Ishikawa (cell line): ENCODE results near the gene AGAP1.

Experiments used
- CEBPB ChIP-seq: IDR thresholded peaks from 2 replicates; pipeline ENCODE4 v1.6.1; 2012
- CREB1 ChIP-seq: IDR thresholded peaks from 2 replicates; pipeline ENCODE4 v1.6.1; 2012; ENCODE audit warnings: low read depth
- EGR1 ChIP-seq: IDR thresholded peaks from 2 replicates; pipeline ENCODE4 v1.6.1; 2012
- EP300 ChIP-seq: IDR thresholded peaks from 2 replicates; pipeline ENCODE4 v1.6.1; 2012; ENCODE audit warnings: borderline replicate concordance
- FOXM1 ChIP-seq: IDR thresholded peaks from 2 replicates; pipeline ENCODE4 v1.6.1; 2012; ENCODE audit warnings: low read depth, borderline replicate concordance
- MAX ChIP-seq: IDR thresholded peaks from 2 replicates; pipeline ENCODE4 v1.6.1; 2012
- NFIC ChIP-seq: IDR thresholded peaks from 2 replicates; pipeline ENCODE4 v1.6.1; 2012
- RAD21 ChIP-seq: IDR thresholded peaks from 2 replicates; pipeline ENCODE4 v1.6.1; 2012; ENCODE audit warnings: low read depth
- REST ChIP-seq: IDR thresholded peaks from 2 replicates; pipeline ENCODE4 v1.6.1; 2012; ENCODE audit warnings: low read depth, mild to moderate bottlenecking
- TAF1 ChIP-seq: IDR thresholded peaks from 2 replicates; pipeline ENCODE4 v1.6.1; 2012; ENCODE audit warnings: low read depth, mild to moderate bottlenecking
- TCF12 ChIP-seq: IDR thresholded peaks from 2 replicates; pipeline ENCODE4 v1.6.1; 2012; ENCODE audit warnings: low read depth
- TEAD4 ChIP-seq: IDR thresholded peaks from 2 replicates; pipeline ENCODE4 v1.6.1; 2012
- YY1 ChIP-seq: IDR thresholded peaks from 2 replicates; pipeline ENCODE4 v1.6.1; 2012; ENCODE audit warnings: low read depth
- ZBTB7A ChIP-seq: IDR thresholded peaks from 2 replicates; pipeline ENCODE4 v1.6.1; 2012; ENCODE audit warnings: low read depth
- TF ChIP-seq, protein P1 (sequence below): IDR thresholded peaks from 2 replicates; pipeline ENCODE4 v1.6.1; 2012

The AGAP1 gene

DNA sequence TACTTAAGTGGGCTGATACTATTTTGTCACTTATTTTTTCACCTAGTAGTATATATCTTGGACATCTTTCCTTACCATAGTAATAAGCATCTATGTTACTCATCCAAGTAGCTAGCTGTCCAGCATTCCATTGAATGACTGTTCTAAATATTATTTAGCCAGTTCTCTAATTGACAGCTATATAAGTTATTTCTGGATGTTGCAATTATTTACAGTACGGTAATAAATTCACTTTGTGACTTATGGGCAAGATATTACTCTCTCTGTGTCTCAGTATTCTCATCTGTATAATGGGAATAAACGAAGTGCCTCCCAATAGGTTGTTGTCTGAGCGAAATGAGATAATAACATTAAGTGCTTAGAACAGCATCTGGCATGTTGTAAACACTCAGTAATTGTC, 46.6 kb upstream of the AGAP1 start:
- TF ChIP-seq TAF1 (no peak), CREB1 (no peak), CEBPB (no peak), NFIC (no peak), TCF12 (no peak), MAX (no peak), ZBTB7A (no peak), REST (no peak), FOXM1 (no peak), TEAD4 (no peak), EGR1 (no peak), YY1 (no peak), RAD21 (no peak), EP300 (no peak)
- TF ChIP-seq, protein P1, sequence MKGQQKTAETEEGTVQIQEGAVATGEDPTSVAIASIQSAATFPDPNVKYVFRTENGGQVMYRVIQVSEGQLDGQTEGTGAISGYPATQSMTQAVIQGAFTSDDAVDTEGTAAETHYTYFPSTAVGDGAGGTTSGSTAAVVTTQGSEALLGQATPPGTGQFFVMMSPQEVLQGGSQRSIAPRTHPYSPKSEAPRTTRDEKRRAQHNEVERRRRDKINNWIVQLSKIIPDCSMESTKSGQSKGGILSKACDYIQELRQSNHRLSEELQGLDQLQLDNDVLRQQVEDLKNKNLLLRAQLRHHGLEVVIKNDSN: no peak

GRCh38 chr2:235449568-235449967, 44.3 kb upstream of the AGAP1 start:
- no peak for TF ChIP-seq TAF1
- no peak for TF ChIP-seq CEBPB
- no peak for TF ChIP-seq MAX
- TF ChIP-seq ZBTB7A: no peak
- TF ChIP-seq NFIC: no peak
- TF ChIP-seq EGR1: no peak
- no peak for TF ChIP-seq FOXM1
- no peak for TF ChIP-seq TCF12
- TF ChIP-seq TEAD4: no peak
- TF ChIP-seq RAD21: no peak
- TF ChIP-seq YY1: no peak
- TF ChIP-seq CREB1: no peak
- no peak for TF ChIP-seq EP300
- TF ChIP-seq REST: no peak
- TF ChIP-seq, protein P1: no peak

DNA sequence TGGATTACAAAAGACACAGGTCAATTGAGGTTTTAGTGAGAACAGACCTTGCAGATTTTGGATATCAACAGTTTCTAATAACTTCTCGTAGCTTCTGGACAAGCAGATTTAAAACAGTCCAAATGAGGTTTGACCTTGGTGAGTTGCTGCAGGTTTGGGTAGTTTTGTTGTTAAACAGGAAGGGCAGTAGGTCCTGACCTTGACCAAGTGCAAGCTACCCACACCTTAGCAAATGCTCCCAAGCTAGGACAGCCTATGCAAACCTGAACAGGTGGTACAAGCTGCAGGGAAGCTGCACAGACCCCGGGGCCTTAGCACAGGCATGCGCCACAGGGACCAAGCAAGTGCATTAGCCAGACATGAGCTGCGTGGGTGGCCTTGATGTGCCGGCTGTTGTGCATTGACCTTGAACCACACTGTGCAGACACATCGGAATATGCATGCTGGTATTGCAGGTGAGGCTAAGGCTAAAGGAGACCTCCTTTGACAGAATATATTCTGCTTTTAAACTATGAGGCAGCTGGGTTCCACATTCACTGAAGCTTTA, 40.2 kb upstream of the AGAP1 start:
- TF ChIP-seq ZBTB7A (no peak), RAD21 (no peak), REST (no peak)

- TF ChIP-seq TEAD4 (peak; percentile 96), EP300 (peak; percentile 42; the same call in 1 of the 2 replicates), EGR1 (no peak), ZBTB7A (no peak), CEBPB (peak; percentile 99), MAX (0 out of 2 replicates have a peak, but pooled peaks have one; percentile 23), RAD21 (peak; percentile 11), TCF12 (peak; percentile 60; the same call in 1 of the 2 replicates), NFIC (peak; percentile 85)
- TF ChIP-seq, protein P1: peak; percentile 69
Measured at GRCh38 chr2:235458839-235459273, 35.0 kb upstream of the AGAP1 start.
